ENCODE results near the gene DMAC2. TPM values are rescaled to one million over a fixed set of nuclear protein-coding genes. Genes with fewer than 3 reads are reported as not detected.

Gene DMAC2
- polyA plus RNA-seq, 1 donor = 79.4 TPM

DNA sequence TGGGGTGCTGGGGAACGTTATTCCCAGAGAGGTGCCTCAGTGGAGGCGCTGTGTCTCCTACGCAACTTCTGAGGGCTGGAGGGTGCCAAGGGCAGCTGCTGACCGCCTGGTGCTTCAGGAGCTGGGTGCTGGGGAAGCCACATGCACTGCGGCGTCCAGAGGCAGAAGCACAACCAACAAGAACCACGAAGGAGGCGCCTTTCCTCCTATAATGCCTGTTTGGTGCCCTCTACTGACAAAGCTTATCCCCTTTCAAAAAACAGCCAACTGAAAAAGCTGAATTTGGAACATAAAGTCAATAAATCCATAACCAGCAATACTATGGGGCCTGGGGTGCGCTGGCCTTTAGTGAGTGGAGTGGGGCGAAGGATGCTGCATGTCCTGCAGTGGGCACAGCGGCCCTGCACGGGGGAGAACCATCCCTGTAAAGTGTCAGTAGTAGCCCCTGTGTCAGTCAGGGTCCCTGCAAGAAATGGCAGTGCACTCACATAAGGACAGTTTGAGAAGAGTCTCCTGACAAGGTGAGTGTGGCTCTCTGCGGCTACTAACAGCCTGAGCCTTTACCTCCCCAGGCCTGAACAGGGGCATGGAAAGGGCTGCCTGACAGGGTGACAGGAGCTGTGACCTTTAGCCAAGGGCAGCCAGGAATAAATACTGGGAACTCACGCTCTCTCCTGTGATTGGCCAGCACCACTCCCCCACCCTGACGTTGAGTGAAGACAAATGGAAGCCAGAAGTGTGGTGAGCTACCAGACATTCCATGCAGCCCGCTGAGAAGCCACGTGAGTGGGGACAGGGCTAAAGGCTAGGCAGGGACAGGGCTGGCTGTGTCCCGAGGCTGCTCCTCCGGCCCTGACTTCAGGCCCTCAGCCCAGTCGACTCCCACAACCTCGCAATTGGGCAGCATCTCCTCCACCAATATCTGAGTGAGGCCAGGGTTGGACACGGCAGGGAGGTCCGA lies 8.0 kb downstream of the DMAC2 start:
- no peak overlapping the region for H3K4me3 ChIP-seq (ENCODE audit: low read length)
- WGBS (ENCODE audit: insufficient coverage, low lambda C conversion rate) = no CpG with 5 or more reads among the region's 23 CpGs
- H3K27me3 ChIP-seq (ENCODE audit: control insufficient read depth, insufficient read depth, low read length) = no peaks in the 10 kb centered on the region
- no peaks in the 10 kb centered on the region for H3K9me3 ChIP-seq (ENCODE audit: control insufficient read depth, low read depth, low read length)
- H3K36me3 ChIP-seq (ENCODE audit: control insufficient read depth, insufficient read depth, low read length) = peaks cover 33% of the 10 kb centered on the region
- H3K4me1 ChIP-seq (ENCODE audit: control insufficient read depth, insufficient read depth, low read length) = peaks cover 39% of the 10 kb centered on the region
- DNase-seq = no peak
- H3K27ac ChIP-seq (ENCODE audit: low read length) = peak overlapping the region; percentile 14

DNA sequence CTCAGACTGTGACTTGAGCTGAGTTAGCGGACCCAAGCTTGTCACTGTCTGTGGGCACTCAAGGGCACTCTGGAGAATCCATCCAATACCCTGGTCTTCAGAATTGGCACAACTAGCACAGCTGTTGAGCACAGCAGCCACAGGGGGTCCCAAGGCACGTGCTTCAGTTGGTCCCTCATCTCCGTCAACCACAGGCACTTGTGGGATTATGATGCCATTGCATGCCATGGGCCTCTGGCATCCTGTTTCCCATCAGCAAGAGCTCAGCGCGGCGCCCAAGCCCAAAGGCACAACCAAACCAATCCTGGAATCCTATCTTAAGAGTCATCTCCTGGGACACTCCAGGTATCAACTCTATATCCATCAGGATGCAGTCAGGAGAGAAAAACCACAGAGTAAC lies 8.8 kb downstream of the DMAC2 start:
- no CpG with 5 or more reads among the region's 6 CpGs for WGBS (ENCODE audit: insufficient coverage, low lambda C conversion rate)
- no peaks in the 10 kb centered on the region for H3K9me3 ChIP-seq (ENCODE audit: control insufficient read depth, low read depth, low read length)
- no peak for DNase-seq
- peaks cover 35% of the 10 kb centered on the region for H3K36me3 ChIP-seq (ENCODE audit: control insufficient read depth, insufficient read depth, low read length)
- peaks cover 33% of the 10 kb centered on the region for H3K4me1 ChIP-seq (ENCODE audit: control insufficient read depth, insufficient read depth, low read length)
- H3K27me3 ChIP-seq (ENCODE audit: control insufficient read depth, insufficient read depth, low read length) = no peaks in the 10 kb centered on the region
- H3K27ac ChIP-seq (ENCODE audit: low read length) = no peak overlapping the region
- no peak overlapping the region for H3K4me3 ChIP-seq (ENCODE audit: low read length)

DNA sequence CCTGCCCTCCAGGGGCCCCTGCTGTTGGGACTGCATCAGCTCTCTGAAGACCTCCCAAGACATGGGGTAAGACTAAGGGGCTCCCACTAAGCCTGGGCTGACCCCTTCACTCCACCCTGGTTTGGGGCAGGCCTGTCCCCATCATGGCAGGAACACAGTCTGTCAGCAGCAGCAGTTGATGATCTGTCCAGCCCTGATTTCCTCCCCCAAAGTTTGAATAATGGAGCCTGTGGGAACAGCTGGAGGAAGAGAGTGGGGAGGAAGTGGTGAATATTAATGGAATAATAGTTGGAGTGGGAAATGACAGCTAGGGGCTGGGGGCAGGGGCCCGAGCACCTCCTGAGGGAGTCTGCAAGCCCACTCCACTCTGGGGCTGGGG lies 11.2 kb downstream of the DMAC2 start:
- H3K9me3 ChIP-seq (ENCODE audit: control insufficient read depth, low read depth, low read length) = peaks cover 4% of the 10 kb centered on the region
- H3K36me3 ChIP-seq (ENCODE audit: control insufficient read depth, insufficient read depth, low read length) = peaks cover 55% of the 10 kb centered on the region
- no peak for DNase-seq
- H3K27me3 ChIP-seq (ENCODE audit: control insufficient read depth, insufficient read depth, low read length) = no peaks in the 10 kb centered on the region
- H3K27ac ChIP-seq (ENCODE audit: low read length) = peak overlapping the region; percentile 97
- H3K4me1 ChIP-seq (ENCODE audit: control insufficient read depth, insufficient read depth, low read length) = peaks cover 39% of the 10 kb centered on the region
- no CpG with 5 or more reads among the region's 1 CpG for WGBS (ENCODE audit: insufficient coverage, low lambda C conversion rate)
- peak overlapping the region; percentile 56 for H3K4me3 ChIP-seq (ENCODE audit: low read length)

DNA sequence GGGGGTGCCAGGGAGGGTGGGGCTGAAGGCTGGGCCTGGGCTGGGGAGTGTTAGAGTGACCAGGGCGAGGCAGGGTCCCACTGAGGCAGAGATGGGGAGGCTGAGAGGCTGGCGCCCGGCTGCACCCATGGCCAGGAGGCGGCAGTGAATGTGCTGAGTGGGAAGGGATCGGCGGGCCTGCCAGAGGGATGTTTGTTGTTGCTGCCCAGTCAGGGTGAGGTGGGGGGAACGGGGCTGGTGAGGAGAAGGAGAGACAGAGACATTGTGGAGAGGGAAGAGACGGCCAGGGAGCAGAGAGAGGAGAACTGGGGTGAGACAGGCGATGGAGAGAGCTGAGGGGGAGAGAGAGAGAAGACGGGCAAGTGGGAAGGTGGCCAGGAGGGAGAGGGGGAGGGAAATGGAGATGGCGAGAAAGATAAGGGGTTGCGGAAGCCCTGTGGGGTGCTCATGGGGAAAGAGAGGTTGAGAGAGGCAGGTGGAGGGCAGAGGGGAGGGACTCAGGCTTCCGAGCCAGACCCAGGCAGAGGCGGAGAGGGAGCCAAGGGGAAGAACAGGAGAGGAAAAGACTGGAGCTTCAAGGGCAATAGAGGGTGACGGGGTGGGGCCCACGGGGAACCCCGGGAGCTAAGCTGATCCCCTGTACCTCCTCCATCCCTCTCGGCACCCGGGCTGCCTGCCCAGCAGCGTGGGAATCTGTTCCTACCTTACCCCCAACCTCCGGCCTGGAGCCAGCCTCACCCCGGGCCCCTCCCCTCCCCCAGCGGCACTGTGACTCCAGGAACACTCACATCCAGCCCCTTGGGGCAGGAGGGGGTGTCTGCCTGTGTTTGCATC lies 11.8 kb downstream of the DMAC2 start:
- 0% methylated on average over 3 of the region's 23 CpGs for WGBS (ENCODE audit: insufficient coverage, low lambda C conversion rate)
- Histone ChIP-seq H3K4me3 (ENCODE audit: low read length) (peak overlapping the region; percentile 56), H3K36me3 (ENCODE audit: control insufficient read depth, insufficient read depth, low read length) (peaks cover 54% of the 10 kb centered on the region), H3K27me3 (ENCODE audit: control insufficient read depth, insufficient read depth, low read length) (no peaks in the 10 kb centered on the region), H3K4me1 (ENCODE audit: control insufficient read depth, insufficient read depth, low read length) (peaks cover 39% of the 10 kb centered on the region), H3K27ac (ENCODE audit: low read length) (peak overlapping the region; percentile 97), H3K9me3 (ENCODE audit: control insufficient read depth, low read depth, low read length) (peaks cover 7% of the 10 kb centered on the region)
- DNase-seq = peak in 1 of 2 donors; percentile 75

DNA sequence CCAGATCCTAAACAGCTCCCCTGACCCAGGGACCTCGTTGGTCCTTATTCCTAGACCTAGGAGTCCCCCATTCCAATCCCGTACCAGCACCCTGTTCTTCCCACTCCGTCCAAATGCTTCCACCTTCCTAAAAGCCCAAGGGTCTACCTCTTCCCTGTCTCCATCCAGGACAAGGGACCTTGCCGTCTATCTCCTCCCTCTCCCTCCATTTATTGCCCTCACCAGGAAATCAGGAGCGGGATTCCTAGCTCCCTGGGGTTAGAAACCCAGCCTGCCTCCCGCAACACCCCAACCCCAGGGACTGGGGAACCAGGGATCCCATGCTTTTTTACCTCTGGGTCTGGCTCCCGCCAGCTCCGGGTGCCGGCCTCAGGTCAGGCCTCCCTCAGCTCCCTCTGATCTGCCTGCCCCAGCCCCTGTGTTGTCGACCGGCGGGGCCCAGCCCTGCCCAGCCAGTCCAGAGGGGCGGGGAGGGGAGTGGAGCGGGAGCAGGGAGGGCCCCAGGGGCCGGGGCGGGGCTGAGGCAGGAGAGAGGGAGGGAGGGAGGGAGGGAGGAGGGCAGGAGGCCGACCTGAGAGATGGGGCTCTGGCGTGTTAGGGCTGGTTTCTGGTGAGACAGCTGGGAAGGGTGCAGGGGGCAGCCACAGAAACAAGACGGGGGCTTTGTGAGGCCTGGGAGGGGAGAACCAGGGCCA lies 12.6 kb downstream of the DMAC2 start, which contains the start of gene B3GNT8:
Gene B3GNT8 (minus strand): TSS at position 423 of the 695 bp plus-strand sequence. CDS start 596 bp downstream, outside the sequence.
- WGBS (ENCODE audit: insufficient coverage, low lambda C conversion rate) = 0% methylated on average over 1 of the region's 19 CpGs
- no peaks in the 10 kb centered on the region for H3K27me3 ChIP-seq (ENCODE audit: control insufficient read depth, insufficient read depth, low read length)
- peak; percentile 88 to 96 for DNase-seq
- peaks cover 42% of the 10 kb centered on the region for H3K4me1 ChIP-seq (ENCODE audit: control insufficient read depth, insufficient read depth, low read length)
- peaks cover 54% of the 10 kb centered on the region for H3K36me3 ChIP-seq (ENCODE audit: control insufficient read depth, insufficient read depth, low read length)
- peak within 1 kb of the TSS; percentile 97 for H3K27ac ChIP-seq (ENCODE audit: low read length)
- peak within 1 kb of the TSS; percentile 56 for H3K4me3 ChIP-seq (ENCODE audit: low read length)
- peaks cover 7% of the 10 kb centered on the region for H3K9me3 ChIP-seq (ENCODE audit: control insufficient read depth, low read depth, low read length)

DNA sequence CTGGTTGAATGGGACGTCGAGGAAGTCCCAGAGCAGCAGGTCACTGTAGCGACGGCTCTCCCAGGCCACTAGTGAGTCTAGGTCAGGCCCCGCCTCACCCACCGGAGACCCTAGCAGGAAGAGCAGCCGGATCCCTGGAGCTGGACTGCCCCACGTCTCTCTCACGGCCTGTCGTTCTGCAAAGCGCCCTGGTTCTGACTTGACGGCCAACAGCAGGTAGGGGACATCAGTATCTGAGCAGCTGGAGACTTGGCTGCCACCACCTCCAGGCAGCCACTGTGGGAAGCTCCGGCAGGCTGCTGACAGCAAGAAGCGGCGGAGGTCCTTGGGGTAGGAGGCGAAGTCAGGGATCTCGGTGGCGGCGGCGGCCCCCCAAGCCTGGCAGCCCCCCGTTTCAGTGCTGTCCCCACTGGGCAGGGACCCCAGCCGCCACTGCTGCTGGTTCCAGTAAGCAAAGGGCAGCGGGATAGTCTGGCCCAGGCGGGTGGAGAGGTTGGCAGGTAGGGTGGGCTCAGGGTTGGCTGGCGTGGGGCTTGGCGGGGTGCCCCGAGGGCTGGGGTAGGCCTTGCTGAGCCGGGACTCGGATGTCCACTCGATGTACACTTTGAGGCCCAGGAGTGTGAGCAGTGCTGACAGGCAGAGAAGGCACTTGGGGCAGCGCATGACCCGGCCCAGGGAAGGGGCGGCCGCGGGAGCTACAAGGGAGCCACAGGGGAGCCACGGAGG lies 13.4 kb downstream of the DMAC2 start:
- Histone ChIP-seq H3K4me3 (ENCODE audit: low read length) (peak overlapping the region; percentile 56), H3K36me3 (ENCODE audit: control insufficient read depth, insufficient read depth, low read length) (peaks cover 49% of the 10 kb centered on the region), H3K4me1 (ENCODE audit: control insufficient read depth, insufficient read depth, low read length) (peaks cover 45% of the 10 kb centered on the region), H3K27ac (ENCODE audit: low read length) (peak overlapping the region; percentile 97), H3K27me3 (ENCODE audit: control insufficient read depth, insufficient read depth, low read length) (no peaks in the 10 kb centered on the region), H3K9me3 (ENCODE audit: control insufficient read depth, low read depth, low read length) (peaks cover 10% of the 10 kb centered on the region)
- DNase-seq = peak in 1 of 2 donors; percentile 47
- WGBS (ENCODE audit: insufficient coverage, low lambda C conversion rate) = no CpG with 5 or more reads among the region's 36 CpGs

DNA sequence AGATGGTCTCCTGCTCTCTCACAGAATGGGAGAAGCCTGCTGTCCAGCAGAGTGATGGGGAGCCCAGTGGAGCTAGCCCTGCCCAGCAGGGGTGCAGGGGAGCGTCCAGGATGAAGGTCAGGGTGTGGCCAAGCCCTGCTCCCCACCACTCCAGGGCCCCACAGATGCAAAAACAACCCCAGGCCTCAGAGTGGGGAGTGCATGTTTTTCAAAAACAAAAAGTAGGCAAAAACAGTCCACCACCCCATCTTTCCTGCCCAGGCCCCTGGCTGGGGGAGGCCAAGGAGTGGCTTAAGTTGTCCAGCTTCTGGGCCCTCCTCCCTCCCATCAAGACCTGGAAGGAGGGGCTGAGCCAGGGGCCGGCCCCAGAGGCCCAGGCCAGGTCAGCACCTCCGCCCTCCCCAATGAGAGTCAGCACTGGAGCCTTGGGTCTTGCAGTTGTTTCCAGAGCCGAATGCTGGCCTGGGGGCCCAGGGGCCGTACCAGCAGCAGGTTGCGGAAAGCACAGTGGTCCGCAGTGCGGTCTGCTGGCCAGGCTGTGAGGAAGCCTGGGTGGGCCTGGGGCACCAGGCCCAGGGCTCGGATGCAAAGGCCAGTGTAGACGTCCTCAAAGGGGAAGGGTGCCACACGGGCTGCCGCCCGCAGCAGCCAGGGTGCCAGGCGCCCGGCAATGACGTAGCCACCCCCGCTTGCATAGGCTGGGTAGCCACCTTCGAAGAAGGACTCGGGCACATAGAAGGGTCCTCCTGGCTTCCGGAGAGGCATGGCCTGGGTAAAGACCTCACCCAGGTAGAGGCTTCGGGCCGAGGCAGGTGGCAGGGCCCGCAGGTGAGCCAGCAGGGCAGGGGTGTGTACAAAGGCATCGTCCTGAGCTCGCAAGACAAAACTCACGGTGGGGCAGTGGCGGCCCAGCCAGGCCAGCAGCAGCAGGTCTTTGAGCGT lies 14.3 kb downstream of the DMAC2 start:
- no CpG with 5 or more reads among the region's 28 CpGs for WGBS (ENCODE audit: insufficient coverage, low lambda C conversion rate)
- Histone ChIP-seq H3K27me3 (ENCODE audit: control insufficient read depth, insufficient read depth, low read length) (no peaks in the 10 kb centered on the region), H3K9me3 (ENCODE audit: control insufficient read depth, low read depth, low read length) (peaks cover 10% of the 10 kb centered on the region), H3K4me3 (ENCODE audit: low read length) (peak overlapping the region; percentile 56), H3K27ac (ENCODE audit: low read length) (peak overlapping the region; percentile 97), H3K4me1 (ENCODE audit: control insufficient read depth, insufficient read depth, low read length) (peaks cover 53% of the 10 kb centered on the region), H3K36me3 (ENCODE audit: control insufficient read depth, insufficient read depth, low read length) (peaks cover 51% of the 10 kb centered on the region)
- no peak for DNase-seq

DNA sequence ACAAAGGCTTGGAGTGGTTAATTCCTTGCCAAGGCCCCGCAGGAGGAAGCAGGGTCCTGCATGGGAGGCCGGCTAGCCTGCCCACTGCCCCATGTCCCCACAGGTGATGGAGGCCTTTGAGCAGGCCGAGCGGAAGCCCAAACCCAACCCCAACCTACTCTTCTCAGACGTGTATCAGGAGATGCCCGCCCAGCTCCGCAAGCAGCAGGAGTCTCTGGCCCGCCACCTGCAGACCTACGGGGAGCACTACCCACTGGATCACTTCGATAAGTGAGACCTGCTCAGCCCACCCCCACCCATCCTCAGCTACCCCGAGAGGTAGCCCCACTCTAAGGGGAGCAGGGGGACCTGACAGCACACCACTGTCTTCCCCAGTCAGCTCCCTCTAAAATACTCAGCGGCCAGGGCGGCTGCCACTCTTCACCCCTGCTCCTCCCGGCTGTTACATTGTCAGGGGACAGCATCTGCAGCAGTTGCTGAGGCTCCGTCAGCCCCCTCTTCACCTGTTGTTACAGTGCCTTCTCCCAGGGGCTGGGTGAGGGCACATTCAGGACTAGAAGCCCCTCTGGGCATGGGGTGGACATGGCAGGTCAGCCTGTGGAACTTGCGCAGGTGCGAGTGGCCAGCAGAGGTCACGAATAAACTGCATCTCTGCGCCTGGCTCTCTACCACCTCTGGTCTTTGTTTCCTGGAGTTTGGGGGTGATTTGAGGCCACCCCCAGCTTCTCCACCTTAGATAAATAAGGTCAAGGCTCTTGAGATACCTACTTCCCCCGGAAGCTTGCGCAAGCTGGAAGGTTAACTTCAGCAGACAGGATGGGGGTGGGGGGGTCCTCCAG lies 15.2 kb downstream of the DMAC2 start:
- Histone ChIP-seq H3K4me1 (ENCODE audit: control insufficient read depth, insufficient read depth, low read length) (peaks cover 53% of the 10 kb centered on the region), H3K27ac (ENCODE audit: low read length) (no peak overlapping the region), H3K9me3 (ENCODE audit: control insufficient read depth, low read depth, low read length) (peaks cover 10% of the 10 kb centered on the region), H3K4me3 (ENCODE audit: low read length) (peak overlapping the region; percentile 9), H3K36me3 (ENCODE audit: control insufficient read depth, insufficient read depth, low read length) (peaks cover 57% of the 10 kb centered on the region), H3K27me3 (ENCODE audit: control insufficient read depth, insufficient read depth, low read length) (no peaks in the 10 kb centered on the region)
- DNase-seq = no peak
- no CpG with 5 or more reads among the region's 21 CpGs for WGBS (ENCODE audit: insufficient coverage, low lambda C conversion rate)

All from large intestine (tissue), 3 donors.